HG03025 (cell line): Measurements from ENCODE around the gene BORCS5.
"Not testable (repeated sequence)": the region's sequence is repeated elsewhere in the genome, so short reads cannot be mapped to it uniquely, and the experiment has no call there.

Experiments used
- ATAC-seq: cut with Tn5 transposase; IDR thresholded peaks from one replicate; pipeline ENCODE4 v1.9.1; 2021; ENCODE audit warnings: mild to moderate bottlenecking, moderate library complexity; ENCODE audit not compliant: unreplicated experiment, low FRiP score

The BORCS5 gene

DNA sequence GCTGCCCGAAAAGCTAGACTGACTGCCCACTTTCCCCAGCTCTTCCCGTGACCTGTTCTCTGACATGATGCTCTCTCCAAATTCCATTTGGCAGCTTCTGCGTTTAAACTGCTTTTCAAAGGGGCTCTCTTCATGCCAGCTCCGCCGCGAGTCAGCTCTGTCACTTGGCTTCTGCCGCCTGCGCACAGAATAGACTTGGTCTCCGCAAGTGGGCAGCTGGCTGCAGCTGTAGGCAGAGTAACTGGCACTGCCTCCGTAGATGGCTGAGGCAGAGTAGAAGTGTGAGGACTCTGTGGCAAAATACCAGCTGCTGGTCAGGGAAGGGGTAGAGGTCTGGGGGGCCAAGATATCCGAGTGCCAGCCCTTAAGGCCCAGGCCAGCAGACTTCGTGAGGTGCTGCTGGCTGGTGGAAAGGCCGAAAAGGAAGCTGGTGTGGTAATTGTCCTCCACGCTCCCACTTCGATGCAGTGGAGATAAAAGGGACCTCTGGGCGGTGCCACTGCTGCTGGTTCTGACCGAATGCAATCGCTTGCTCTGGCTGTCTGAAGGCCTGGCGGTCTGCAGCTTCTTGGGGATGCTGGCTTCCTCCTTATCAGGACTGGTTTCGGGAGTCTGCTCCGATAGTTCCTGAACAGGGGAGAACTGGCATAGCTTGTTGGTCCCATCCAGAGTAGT is 120.1 kb downstream of the BORCS5 start:
- no peak for ATAC-seq

DNA sequence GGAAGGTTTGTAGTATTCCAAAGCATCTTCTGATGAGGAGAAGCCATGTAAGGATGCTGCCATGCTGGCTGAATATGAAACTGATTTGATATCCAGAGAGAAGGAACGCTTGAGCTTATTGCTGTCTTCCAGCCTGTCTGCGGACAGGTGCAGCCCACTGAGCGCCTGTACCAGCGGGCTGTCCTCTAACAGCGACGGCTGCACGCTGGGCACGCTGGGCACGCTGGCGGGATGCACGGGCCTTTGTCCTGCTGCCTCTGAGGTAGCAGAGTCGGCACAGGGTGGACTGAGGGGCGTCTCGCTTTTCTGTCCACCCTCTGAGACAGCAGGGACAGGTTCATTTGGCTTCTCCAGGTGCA is 120.6 kb downstream of the BORCS5 start:
- no peak for ATAC-seq

DNA sequence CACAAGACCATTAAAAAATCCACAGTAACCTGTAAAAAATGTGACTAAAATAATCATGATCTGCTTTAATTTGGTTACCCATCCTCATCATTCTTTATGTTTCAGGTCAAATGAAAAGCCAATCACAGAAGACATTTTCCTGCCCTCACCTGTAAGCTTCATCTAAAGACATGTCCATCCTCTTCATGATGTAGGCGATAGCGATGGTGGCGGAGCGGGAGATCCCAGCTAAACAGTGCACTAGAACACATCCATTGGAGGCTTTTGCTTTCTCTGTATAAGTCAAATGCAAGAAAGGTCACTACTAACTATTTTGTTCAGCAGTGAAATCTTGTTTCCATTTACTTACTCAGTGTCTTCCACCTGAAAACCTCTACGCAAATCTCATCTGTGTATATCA is 123.2 kb downstream of the BORCS5 start:
- ATAC-seq, result no peak

DNA sequence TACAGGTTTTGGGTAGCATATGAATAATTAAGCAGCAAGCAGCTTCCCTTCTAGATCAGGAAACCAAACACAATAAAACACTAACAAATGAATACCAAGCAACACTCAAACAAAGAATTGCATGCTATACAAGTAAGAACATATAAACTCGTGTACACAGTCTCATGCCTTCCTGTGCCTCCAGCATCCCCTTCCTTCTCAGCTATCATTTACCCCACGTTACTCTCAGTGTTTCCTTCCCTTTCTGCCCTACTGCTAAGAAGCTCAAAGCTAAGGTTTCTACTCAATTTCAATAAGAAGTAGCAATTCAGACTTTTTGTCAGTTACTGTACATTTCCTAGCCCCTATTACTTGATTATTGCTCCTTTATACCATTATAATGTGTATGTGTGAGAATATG is 124.8 kb downstream of the BORCS5 start:
- ATAC-seq, result no peak

GRCh38 chr12:12482150-12482761 is 125.4 kb downstream of the BORCS5 start:
- no peak for ATAC-seq

DNA sequence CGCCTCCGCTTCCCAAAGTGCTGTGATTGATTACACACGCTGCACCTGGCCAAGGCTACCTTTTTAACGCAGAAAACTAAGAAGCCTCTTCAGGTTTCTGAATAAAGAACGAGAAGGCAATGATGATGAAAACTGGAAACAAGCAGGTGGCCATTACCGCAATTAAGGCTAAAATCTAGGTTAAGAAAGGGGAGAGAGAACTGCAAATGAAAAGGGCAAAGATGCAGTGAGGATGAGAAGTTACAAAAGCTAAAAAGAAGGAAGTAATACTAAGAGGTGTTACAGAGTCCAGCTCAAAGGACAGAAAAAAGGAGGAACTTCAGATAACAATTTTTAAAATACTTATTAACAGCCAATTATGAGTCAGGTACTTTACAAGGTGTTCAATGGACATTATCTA is 126.1 kb downstream of the BORCS5 start:
- ATAC-seq, result no peak

DNA sequence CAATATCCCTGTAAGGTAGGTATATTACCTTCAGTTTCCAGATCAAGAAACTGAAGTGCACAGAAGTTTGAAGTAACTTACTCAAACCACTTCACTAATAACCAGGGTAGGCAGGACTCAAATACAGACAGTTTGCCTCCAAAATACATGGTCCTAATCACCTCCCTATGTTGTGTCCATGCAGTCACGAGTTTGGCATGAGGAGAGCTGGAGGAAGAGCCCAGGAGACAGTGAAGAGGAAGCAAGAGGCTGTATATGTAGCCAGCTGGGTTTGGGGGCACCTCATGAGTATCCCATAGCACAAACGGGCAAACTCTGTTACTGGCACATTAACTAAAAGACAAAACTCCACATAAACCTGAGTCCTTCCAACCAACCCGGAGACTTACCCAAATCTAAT is 126.6 kb downstream of the BORCS5 start:
- ATAC-seq, result no peak

DNA sequence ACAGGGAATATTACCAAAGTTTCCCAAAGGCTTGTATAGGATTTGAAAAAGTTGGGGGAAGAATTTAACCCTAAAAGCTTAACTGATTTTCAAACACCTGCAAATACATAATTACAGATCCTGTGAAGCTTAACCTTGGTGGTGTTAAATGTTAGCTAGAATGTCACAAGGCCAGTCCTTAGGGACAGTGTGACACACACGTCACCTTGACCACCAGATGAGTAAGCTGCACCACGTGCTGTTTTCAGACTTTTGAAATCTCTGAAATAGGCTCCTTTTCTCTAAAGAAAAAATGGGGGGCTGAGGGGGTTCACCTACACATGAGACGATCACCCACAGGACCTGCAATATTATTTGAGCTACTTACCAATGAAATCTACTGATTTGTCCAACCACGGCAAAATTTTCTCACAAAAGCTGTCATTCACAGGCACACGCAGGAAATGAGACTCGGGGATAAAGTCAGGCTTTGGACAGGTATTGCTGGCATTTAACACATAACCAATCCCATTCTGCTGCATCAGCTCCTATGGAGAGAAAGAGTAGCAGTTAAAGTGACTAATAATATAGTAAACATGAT is 129.9 kb downstream of the BORCS5 start:
- ATAC-seq, result no peak

DNA sequence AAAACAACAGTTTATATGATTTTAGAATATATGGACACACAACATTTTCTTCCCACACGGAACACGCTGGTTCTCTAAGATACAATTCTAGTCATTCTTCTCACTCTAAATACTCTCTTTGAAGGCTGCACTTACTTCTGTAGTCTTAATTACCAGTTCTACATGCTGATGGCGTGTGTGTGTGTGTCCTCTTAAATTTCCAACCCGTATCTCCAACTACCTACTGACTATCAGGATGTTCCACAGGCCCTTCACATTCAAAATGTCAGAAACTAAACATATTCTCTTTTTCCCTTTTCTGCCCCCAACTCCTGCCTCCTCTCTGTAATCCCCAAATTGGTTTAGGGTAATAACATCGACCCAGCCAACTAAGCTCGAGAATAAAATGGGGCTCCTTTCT is 130.6 kb downstream of the BORCS5 start:
- no peak for ATAC-seq

GRCh38 chr12:12488296-12488695 is 131.4 kb downstream of the BORCS5 start:
- ATAC-seq, result no peak

DNA sequence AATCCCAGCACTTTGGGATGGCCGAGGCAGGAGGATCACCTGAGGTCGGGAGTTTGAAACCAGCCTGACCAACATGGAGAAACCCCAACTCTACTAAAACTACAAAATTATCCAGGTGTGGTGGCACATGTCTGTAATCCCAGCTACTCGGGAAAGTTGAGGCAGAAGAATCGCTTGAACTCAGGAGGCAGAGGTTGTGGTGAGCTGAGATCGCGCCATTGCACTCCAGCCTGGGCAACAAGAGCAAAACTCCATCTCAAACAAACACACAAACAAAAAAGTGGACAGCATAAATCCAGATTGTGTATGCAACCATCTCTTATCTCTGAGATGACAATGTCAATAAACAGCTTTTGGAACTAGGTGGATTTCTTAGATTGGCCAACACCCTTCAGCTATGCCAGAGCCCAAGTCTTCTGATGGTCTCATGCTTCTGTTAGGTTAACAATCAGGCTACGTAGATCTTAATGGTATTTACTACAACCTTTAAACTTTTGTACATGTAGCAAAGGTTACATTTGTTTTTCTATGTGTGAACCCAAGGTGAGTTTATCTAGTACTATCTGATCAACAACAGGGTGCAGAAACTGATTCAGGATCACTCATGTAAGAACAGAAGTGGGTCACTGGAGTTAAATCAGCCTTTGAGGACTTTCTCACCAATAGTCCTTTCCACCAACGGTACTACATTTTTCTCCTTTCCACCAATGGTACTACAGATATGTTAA is 132.1 kb downstream of the BORCS5 start:
- ATAC-seq, result no peak

DNA sequence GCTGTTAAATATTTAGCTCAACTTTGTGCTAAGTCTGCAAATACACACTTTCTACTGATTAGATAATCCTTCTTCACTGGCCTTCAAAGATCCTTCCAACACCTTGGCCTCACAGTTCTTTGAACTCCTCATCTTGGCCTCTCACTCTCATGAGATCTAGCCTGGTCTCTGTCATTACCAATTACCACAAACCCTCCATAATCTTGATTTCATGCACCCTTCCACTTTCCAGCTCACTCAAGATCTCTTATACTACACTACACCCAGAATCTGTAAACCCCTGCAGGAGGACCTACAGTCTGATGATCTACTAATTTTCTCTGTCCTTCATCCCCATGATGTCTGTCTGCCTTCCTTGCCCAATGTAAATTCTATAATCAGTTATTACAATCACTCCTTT is 134.7 kb downstream of the BORCS5 start:
- ATAC-seq, result no peak

DNA sequence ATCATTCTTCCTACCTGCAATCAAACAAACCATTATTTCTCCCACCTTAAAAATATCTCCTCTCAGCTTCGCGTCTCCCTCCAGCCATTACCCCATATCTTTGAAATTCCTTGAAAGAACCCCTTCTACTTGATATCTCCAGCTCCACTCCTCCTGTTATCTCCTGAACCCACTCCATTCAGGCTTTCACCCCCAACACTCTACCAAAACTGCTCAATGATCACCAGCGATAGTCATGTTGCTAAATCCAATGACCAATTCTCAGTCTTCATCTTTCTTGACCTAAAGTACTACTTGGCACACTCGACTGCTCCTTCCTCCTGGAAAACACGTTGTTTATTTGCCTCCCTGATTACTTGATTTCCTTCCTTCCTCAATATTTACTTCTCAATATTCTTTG is 135.7 kb downstream of the BORCS5 start:
- ATAC-seq, result no peak

DNA sequence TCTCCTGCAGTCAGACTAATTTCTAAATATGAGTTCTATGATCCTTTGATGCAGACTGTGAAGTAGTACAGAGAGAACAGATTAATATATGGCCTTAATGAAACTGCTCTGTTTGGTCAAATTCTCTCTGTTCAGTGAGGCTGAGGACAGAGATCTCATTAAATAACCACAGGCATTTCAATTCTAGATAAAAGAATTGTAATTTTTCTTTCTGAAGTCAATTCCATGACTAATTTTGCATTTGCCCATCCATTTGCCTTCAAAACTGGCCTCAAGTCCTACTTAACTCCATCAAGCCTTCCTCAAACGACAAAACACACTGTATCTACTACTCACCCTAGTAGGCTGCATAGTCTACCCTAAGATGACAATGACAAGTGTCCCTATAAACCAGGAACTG is 138.7 kb downstream of the BORCS5 start:
- ATAC-seq, result no peak

DNA sequence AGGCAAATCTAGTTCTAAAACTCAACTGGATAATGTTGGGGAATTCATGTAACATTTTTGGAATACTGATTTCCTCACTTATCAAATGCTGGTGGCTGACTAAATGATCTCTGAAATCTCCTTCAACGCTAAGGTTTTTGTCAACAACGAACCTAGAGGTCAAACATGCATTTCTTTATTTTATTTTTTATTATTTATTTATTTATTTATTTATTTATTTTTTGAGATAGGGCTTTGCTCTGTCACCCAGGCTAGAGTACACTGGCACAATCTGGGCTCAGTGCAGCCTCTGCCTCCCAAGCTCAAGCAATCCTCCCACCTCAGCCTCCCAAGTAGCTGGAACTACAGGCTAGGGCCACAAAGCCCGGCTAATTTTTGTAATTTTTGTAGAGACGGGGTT is 141.3 kb downstream of the BORCS5 start:
- ATAC-seq, result no peak

DNA sequence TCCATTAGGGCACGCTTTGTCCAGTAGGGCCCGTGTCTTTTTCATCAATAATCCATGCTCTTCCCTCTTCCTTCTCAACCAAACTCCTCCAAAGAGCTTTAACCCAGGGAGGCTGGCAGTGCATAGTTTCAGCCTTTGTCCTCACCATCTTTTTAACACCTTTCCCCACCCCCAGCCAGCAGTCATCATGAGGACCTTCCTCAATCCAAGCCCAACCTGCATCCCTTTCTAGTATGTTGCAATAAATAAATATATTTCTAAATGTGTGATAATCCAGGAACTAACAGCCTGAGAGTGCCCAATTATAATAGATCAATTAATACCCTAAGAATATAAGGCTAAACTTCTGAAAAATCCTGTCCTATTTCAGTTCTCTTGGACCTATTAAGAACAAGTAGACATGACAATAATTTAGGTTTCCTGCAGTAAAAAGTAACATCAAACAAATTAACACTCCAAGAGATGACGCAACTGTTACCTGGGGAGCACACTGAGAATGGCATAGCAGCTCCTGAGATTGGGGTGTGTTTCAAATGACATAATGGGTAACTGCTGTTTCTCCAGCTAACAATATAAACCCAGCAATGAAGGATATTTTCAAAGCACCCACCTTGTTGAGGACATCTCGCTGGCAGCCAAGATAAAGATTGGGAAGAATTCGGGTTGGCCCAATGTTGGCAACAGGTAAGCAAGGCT is 143.2 kb downstream of the BORCS5 start:
- no peak for ATAC-seq

DNA sequence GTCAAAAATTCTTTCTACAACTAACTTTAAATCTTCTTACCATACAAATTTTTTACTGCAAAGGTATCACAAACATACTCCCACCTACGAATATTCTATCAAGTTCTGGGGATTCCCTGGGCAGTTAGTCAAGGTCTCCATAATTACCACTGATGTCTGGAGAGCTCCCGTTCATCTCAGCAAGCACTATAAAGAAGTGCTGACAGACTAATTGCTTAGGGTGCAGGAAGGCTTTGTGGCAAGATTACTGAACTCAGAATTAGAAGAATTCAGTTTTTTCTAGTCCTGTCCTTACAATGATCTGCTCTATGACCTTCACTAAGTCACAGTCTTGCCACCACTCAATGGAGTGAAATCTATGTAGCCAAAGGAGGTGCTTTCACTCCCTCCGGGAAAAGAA is 144.2 kb downstream of the BORCS5 start:
- no peak for ATAC-seq

DNA sequence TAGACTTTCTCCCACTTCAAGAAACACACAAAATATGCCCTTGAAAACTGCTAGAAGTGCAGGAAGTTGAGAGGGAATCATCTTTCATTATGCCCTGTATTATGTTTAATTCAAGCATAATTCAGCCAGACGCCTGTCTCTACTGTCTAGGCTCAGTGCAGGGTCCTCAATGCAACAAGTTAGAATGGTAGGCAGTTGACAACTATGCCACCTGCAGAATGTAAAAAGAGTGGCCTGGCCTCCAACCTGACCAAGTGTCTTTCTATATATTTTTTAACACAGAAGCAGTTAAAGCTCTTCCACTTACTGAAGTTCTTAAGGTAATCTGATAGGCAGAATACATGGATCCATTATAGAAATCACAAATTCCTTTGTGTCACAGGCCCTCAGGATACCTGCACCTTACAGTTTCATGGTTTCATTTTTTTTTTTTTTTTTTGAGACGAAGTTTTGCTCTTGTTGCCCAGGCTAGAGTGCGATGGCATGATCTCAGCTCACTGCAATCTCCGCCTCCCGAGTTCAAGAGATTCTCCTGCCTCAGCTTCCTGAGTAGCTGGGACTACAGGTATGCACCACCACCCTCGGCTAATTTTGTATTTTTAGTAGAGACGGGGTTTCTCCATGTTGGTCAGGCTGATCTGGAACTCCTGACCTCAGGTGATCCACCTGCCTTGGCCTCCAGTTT is 145.4 kb downstream of the BORCS5 start:
- ATAC-seq, result not testable (repeated sequence)

DNA sequence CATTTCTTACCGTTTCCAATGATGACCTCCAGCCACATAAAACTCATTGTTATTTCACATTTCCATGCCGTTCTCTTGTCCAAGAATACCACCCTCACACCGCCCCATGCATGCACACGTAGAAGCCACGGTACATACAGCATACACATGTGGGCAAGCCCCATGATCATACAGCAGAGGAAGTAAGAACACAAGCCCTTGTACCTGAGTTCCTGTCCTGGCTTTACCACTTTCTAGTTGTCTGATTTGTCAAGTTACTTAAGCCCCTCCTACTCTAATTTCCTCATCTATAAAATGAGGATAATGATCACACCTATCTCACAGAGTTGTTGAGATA is 145.9 kb downstream of the BORCS5 start:
- no peak for ATAC-seq

DNA sequence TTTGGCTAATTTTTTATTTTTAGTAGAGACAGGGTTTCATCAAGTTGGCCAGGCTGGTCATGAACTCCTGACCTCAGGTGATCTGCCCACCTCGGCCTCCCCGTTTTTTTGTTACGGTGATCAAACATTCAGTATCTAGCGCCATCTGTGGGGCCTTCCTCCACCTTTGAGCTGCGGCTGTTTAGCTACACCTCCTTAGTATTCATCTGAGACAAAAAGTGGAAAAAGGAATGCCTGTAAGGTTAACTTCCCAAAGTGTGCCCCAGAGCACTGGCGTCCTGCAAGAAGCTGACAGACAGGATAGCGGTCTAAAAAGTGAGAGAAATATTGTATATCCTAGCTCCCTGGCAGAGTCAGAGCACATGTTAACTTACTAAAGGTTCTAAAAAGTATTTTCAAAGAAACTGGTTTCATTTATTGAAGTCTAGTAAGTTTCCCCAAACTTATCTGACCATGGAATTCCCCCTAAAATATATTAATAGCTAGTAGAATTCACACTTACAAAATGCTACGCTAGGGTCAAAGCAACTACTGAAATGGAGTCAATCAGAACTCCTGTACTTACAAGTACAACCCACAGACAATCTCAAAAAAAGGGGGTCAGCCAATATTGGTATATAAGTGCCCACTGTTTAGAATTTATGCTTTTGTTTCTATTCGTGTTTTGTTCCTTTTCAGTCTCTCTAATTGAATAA is 146.7 kb downstream of the BORCS5 start:
- ATAC-seq, result no peak
